Femur (tissue), 1 donor: ENCODE results near the gene THBS1.

ENCODE experiments used
- DNase-seq: peaks from one replicate; pipeline ENCODE4 v3.0.0-alpha.2; 2017

The THBS1 gene

DNA sequence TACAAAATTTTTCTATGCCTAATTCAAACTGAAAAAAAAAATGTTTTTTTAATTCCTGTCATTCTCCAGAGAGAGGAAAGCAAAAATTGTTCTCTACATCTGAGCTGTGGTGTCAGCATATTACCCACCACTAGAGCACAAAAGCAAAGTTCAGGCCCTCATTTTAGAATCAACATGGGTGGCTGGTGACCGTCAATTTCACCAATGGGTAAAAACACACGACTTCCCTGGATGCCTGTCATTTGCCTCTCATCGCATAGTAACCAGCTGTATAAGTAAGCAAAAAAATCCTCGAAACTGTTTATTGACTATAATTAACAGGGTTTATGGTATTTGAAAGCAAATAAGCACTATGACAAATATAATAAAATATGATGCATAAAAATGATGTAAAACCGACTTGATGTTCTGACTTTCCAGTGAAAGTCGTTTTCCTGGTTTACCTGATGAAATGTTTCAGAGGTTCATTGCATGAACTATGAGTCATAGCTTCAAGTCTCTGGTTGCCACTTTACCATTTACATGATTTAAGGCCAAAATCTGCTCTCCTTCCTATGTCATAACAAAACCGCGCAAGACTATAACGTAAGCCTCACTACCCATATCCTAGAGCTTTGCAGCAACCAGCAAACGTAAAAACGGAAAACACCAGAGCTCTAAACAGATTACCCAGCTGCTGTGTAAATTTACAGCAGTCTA is 60.5 kb downstream of the THBS1 start:
- no peak for DNase-seq

DNA sequence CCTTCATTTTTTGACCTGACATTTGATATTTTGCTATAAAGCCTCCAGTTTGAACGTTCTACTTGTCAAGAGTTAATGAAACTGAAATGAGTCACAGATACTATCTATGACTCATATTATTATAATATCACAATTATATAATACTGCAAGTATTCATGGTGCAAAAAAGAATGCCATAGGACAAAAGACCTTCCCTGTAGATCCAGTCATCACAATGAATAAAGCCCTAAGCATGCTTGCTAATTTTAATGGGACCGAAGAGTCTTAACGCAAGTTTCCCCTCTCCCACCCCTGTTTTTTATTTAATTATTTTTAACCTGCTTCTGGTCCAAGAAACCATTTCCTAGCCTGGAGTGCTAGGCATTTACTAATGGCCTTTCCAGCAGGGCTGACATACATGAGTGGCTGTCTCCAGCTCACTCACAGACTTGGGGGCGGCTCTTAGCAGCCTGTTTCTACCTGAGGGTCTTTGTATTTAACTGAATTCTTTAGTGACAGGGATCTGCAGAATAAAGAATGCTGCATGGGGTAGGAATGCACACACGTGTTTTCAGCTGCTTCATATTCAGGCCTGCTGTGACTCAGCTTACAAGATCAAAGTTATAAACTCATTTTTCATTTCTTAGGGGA is 61.2 kb downstream of the THBS1 start:
- DNase-seq, result no peak

DNA sequence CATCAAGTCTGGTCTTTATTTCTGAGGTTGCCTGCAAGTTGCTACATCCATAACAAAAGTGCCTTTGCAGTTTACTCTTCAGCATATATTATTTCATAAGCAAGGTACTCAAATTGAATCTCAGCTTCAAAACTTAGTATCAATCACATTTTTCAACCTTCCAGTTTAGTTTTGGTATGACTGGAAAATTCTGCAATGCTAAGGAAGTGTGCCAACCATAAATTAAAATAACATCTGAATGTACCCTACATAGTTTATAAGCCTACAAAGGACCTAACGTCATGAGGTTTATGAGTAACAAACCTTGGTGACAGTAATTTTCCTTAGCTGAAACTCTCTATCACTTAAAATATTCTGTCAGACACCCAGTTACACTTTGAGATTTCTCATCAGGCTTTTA is 62.8 kb downstream of the THBS1 start:
- DNase-seq, result no peak

DNA sequence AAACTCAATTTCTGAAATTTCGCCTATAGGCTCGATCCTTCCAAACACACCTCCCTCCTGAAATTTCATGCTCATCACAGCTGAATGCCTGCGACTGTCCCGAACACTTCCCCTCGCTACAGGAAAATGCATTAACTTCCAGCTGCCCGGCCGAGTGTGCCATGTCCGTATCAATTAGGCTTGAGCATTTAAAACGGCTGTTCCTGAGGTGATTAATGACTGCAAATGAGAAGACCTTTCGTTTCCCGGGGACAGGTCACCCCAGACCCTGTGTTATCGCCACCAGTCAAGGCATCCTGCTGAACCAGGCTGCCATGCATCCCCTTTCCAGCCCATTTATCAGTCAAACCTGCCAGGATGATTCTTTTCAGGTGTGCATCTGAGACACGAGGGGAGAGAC is 63.3 kb downstream of the THBS1 start:
- DNase-seq, result no peak

DNA sequence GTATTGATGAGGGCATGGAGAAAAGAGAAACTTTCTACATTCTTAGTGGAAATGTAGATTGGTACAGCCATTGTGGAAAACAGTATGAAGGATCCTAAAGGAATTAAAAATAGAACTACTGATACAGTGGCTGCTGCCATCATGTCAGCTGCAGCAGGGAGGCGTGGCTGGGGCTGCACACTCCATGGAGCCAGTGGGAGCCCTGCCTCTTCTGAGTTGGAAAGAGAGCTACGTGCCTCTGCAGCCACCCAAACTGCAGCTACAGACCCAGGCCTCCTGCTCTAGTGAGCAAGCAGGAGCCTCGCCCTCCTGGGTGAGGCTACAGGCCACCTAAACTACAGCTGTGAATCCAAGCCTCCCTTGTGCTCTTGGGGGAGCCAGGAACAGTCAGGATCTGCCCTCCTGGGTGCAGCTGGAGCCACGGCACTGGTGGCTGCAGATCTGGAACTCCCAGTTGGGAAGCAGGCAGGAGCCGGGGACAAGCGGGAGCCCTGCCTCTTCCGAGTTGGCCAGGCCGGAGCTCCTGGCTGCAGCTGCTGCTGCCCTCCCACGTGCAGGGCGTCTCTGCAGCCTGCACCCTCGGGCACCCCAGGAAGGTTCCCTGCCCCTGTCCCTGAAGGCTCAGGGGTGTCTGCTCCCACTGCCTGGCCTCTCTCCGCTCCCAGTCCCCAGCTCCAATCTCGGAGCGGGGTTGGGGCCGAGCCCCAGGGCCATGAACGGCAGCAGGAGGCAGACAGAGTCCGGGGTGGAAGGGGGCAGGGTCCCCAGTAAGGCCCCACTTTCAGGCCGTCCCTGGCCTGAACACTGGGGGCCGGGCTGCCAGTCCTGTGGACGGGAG is 64.5 kb downstream of the THBS1 start:
- DNase-seq, result no peak

DNA sequence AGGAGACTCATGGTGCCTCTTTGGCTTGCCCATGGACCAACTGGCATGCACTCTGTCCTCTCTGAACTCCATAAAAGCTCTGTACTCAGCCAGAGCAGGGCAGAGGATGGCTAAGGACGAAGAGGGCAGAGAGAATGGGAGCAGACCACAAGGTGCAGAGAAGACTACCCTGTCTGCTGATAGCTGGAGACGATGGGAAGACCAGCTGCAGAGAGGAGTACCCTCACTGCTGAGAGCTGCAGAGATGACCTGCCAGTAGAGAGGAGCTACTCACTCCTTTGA is 65.0 kb downstream of the THBS1 start:
- DNase-seq, result no peak

DNA sequence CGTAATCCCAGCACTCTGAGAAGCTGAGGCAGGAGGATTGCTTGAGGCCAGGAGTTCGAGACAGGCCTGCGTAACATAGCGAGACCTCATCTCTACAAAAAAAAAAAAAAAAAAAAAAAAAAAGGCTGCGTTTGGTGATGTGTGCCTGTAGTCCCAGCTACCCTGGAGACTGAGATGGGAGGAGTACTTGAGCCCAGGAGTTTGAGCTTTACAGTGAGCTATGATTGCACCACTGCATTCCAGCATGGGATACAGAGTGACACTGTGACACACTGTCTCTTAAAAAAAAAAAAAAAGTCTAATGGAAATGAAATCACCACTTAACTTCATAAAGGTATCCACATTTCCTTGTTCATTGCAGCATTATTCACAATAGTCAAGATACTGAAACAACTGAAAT is 65.5 kb downstream of the THBS1 start:
- no peak for DNase-seq
